ENCODE measurements around the gene CYP2F1. TPM values are rescaled to one million over a fixed set of nuclear protein-coding genes. Genes with fewer than 3 reads are reported as not detected.
"Not testable (repeated sequence)": the region's sequence is repeated elsewhere in the genome, so short reads cannot be mapped to it uniquely, and the experiment has no call there.

CYP2F1 gene
- total RNA-seq, 1 donor from 2014 or later, result not detected

GRCh38 chr19:41126765-41127203, 12.6 kb downstream of the CYP2F1 start:
- DNase-seq (ENCODE audit: low spot score), result not testable (repeated sequence)

- DNase-seq (ENCODE audit: low spot score), result not testable (repeated sequence)
Observed at GRCh38 chr19:41127362-41127761, 13.1 kb downstream of the CYP2F1 start.

- peak; percentile 90 for DNase-seq (ENCODE audit: low spot score)
Observed at GRCh38 chr19:41127801-41128300, 13.6 kb downstream of the CYP2F1 start.

GRCh38 chr19:41128692-41129091, 14.5 kb downstream of the CYP2F1 start:
- DNase-seq (ENCODE audit: low spot score), result no peak

GRCh38 chr19:41131186-41131585, 17.0 kb downstream of the CYP2F1 start:
- DNase-seq (ENCODE audit: low spot score), result no peak

GRCh38 chr19:41133260-41133659, 19.0 kb downstream of the CYP2F1 start:
- no peak for DNase-seq (ENCODE audit: low spot score)

- DNase-seq (ENCODE audit: low spot score), result no peak
Observed at GRCh38 chr19:41134616-41135015, 20.4 kb downstream of the CYP2F1 start.

GRCh38 chr19:41135390-41136384, 21.5 kb downstream of the CYP2F1 start:
- DNase-seq (ENCODE audit: low spot score), result peak; percentile 86

GRCh38 chr19:41136636-41137455, 22.6 kb downstream of the CYP2F1 start:
- no peak for DNase-seq (ENCODE audit: low spot score)

- peak; percentile 66 for DNase-seq (ENCODE audit: low spot score)
Observed at GRCh38 chr19:41144403-41144802, 30.2 kb downstream of the CYP2F1 start.

- DNase-seq (ENCODE audit: low spot score), result no peak
Observed at GRCh38 chr19:41149831-41150230, 35.6 kb downstream of the CYP2F1 start.

- not testable (repeated sequence) for DNase-seq (ENCODE audit: low spot score)
Observed at GRCh38 chr19:41150986-41151385, 36.8 kb downstream of the CYP2F1 start.

GRCh38 chr19:41154060-41154459, 39.8 kb downstream of the CYP2F1 start:
- DNase-seq (ENCODE audit: low spot score), result no peak

- no peak for DNase-seq (ENCODE audit: low spot score)
Observed at GRCh38 chr19:41156207-41156606, 42.0 kb downstream of the CYP2F1 start.

- peak; percentile 15 for DNase-seq (ENCODE audit: low spot score)
Observed at GRCh38 chr19:41159881-41160280, 45.6 kb downstream of the CYP2F1 start.

- DNase-seq (ENCODE audit: low spot score), result no peak
Observed at GRCh38 chr19:41161903-41162302, 47.7 kb downstream of the CYP2F1 start.

- DNase-seq (ENCODE audit: low spot score), result no peak
Observed at GRCh38 chr19:41166944-41167804, 52.9 kb downstream of the CYP2F1 start.

GRCh38 chr19:41172297-41173164, 58.3 kb downstream of the CYP2F1 start:
- DNase-seq (ENCODE audit: low spot score), result no peak

GRCh38 chr19:41174297-41174928, 60.2 kb downstream of the CYP2F1 start:
- no peak for DNase-seq (ENCODE audit: low spot score)

Measured in umbilical cord (tissue), 2 donors.